Stimulated activated CD8-positive, alpha-beta memory T cell treated with anti-CD3 and anti-CD28 coated beads, Interleukin-7, amount 100 ng/mL, for 1 hour (primary cell): ENCODE data around the gene NSUN2.
A peak's percentile ranks its signal among the peaks of the same experiment; 100 is the strongest.

Experiments
- DNase-seq, 2 donors: peaks; one replicate each; pipeline ENCODE4 v3.0.0-alpha.2; 2020; ENCODE audit warnings: low read depth in 2 of 2

NSUN2 gene

DNA sequence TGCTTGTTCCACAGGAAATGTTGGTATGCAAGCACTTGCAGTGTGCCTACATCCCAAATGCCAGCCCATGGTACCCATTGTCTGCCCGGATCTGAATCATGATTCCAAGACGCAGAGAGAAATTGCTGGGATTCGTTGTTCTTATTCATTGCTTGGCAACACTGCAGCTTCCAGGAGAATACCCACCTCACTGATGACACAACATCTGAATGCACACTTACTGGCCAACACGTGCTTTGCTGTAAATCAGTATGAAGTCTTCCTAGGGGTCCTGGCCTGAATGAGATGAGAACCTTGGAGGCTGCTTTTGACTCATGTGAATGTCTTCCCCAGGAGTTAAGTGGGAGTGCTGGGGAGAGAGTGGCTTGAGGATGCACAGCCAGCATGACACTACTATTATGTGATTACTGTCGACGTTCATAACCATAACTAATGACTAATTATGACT is 12.0 kb upstream of the NSUN2 start:
- no peak for DNase-seq

- no peak for DNase-seq
Observed at GRCh38 chr5:6642655-6643054, 9.8 kb upstream of the NSUN2 start.

GRCh38 chr5:6638236-6638635 is 5.4 kb upstream of the NSUN2 start:
- no peak for DNase-seq

DNA sequence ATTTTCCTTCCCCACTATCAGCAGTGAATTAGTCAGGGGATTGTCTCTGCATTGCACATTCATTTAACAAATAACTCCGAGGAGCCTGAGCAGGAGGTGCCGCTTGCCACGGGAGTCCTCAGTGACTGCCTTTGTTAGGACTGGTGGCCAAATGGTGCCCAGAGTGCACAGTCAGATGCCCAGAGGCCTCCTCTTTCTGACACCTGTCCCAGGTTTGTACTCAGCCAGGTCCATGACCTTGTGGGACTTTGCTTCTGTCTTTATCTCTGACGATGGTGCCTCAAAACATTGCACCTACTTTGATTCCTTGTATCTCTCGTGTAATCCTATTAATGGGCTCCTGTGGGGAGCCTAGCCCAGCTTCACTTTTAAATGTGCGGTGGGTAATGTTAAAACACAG is 4.7 kb upstream of the NSUN2 start:
- no peak for DNase-seq

- no peak for DNase-seq
Observed at GRCh38 chr5:6637022-6637421, 4.2 kb upstream of the NSUN2 start.

- no peak for DNase-seq
Observed at GRCh38 chr5:6636293-6636692, 3.4 kb upstream of the NSUN2 start.

- DNase-seq: no peak
Observed at GRCh38 chr5:6634788-6635430, 2.1 kb upstream of the NSUN2 start.

DNA sequence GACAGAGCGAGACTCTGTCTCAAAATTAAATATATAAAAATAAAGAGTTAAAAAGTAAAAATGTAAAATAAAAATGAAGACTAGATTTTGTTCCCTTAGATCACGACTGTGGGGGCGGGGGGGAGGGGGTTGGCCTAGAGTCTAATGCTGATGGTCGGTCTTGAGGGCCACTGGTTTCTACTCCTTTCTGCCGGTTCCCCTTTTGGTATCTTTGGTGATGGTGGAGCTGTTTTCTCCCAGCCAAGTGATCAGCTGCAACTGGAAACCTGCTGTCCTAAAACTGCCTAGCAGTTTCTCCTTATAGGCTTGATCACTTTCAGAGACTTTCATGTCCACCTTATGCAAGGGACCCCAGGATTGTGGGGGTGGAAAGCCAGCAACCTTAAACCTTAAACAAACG is 1.5 kb upstream of the NSUN2 start:
- no peak for DNase-seq

GRCh38 chr5:6633469-6634245 is 813 bp upstream of the NSUN2 start:
- DNase-seq: no peak

- peak in 1 of 2 donors; percentile 0 for DNase-seq
Observed at GRCh38 chr5:6632324-6632887, 438 bp downstream of the NSUN2 start.

- DNase-seq: no peak
Observed at GRCh38 chr5:6631441-6631840, 1.4 kb downstream of the NSUN2 start.

GRCh38 chr5:6626508-6626907 is 6.3 kb downstream of the NSUN2 start:
- DNase-seq: no peak

DNA sequence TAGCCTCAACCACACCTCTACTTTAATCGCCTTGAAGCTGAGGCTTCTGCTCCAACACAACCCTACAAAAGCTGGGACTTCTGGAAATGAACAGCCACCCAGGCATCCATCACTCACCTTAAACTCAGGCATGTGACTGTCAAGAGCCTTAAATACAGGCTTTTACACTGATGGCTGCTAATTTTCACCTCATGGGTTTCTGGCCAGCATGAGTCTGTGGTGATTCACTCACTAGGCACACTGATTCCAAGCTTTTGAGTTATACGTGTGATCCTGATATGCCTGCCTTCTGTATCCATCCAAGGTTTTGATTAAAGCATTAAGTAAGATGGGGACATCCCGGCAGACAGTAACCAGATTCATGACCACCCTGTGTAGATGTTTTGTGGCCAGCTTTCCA is 8.9 kb downstream of the NSUN2 start:
- no peak for DNase-seq

GRCh38 chr5:6623228-6623627 is 9.6 kb downstream of the NSUN2 start:
- DNase-seq: no peak

- no peak for DNase-seq
Observed at GRCh38 chr5:6616632-6617031, 16.2 kb downstream of the NSUN2 start.

DNA sequence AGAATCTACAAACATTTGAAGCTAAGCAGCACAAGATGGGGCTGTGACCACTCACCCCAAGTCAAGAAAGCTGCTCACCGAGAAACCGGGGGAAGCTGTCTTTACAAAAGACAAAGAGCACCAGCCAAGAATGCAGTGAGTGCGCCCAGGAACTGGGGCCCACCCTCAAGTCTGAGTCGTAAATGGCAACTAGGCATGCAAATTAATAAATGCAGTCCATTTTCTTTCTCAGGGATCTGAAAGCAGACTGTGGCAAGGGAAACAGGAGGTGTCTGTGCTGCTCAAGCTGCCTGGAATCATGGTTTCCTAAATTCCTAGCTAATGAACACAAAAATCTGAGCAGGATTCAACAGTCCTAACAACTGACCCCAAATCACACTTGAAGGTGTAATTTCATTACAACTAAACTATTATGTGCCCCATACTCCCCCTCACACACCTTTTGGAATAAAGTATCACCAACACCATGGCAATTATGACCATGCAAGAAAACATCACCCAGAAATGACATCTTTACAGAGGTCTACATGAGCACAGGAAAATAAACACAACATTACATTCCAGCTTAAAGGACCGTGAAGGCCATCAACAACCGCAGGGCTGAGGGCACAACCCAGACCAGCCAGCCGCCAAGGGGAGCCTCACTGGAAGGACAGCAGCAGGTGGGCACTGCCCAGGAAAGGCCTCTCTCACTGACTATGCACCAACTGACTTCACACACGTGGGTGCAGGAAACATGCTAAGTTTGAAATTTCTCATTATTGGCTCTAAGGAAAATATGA is 17.6 kb downstream of the NSUN2 start:
- DNase-seq: no peak

DNA sequence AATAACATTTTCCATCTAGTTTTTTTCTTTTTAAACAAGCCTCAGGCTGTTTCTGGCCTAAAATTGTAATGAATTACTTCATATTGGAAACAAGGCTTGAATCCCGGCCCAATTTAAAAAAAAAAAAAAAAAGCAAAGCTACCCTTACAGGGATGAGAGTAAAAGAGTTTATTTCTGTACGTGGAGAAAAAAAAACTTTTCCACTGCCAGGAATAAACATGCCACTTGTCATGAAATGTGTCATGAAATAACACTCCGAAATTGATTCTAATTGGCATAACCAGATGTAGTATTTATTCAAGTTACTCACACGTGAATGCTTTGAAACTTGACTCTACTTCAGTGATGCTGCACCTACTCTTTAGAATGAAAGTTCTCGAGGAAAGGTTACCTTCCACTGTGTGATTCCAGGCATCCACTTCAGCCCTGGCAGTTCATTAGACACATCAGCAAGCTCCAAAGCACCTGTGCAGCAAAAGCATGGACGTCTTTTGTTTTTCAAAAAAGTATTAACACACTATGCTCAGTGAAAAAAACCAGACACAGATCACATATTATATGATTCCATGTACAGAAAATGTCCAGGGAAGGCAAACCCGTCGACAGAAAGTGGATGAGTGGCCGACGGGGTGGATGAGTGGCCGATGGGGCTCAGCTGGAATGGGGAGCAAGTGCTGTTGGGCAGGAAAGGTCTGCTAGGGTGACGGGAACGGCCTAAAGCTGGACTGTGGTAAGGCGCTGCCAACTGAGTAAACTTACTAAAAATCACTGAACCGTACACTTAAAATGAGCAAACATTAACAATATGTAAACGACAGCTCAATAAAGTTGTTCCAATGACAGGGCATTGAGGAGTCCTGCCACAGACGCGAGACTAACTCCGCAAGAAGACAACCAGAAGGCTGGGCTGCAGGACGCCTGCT is 21.2 kb downstream of the NSUN2 start:
- no peak for DNase-seq

GRCh38 chr5:6608016-6608415 is 24.8 kb downstream of the NSUN2 start:
- no peak for DNase-seq

- DNase-seq: no peak
Observed at GRCh38 chr5:6607559-6607936, 25.3 kb downstream of the NSUN2 start.

- no peak for DNase-seq
Observed at GRCh38 chr5:6606884-6607558, 25.8 kb downstream of the NSUN2 start.

DNA sequence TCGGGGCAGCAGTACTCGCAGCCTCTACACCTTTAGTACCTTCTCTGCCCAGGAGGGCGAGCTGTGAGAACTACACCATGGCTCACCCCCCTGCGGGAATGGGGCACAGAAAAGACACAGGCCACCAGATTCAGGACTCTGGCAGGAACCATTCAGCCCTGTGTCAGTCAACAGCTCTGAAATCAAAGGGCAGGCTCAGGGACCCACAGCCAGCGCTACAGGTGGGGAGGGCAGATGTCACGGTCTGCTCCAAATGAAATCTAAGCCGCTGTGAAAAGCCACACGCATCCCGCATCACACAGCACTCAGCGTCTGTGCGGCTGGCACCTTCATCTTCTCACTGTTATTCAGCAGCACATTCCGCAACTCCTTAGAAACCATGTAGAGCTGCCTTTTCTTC is 27.9 kb downstream of the NSUN2 start:
- DNase-seq: no peak
